ENCODE measurements around the gene AHCTF1.
"Not testable (repeated sequence)": the region's sequence is repeated elsewhere in the genome, so short reads cannot be mapped to it uniquely, and the experiment has no call there.

GRCh38 chr1:246885389-246885788, 46.4 kb downstream of the AHCTF1 start:
- TF ChIP-seq, protein P1, sequence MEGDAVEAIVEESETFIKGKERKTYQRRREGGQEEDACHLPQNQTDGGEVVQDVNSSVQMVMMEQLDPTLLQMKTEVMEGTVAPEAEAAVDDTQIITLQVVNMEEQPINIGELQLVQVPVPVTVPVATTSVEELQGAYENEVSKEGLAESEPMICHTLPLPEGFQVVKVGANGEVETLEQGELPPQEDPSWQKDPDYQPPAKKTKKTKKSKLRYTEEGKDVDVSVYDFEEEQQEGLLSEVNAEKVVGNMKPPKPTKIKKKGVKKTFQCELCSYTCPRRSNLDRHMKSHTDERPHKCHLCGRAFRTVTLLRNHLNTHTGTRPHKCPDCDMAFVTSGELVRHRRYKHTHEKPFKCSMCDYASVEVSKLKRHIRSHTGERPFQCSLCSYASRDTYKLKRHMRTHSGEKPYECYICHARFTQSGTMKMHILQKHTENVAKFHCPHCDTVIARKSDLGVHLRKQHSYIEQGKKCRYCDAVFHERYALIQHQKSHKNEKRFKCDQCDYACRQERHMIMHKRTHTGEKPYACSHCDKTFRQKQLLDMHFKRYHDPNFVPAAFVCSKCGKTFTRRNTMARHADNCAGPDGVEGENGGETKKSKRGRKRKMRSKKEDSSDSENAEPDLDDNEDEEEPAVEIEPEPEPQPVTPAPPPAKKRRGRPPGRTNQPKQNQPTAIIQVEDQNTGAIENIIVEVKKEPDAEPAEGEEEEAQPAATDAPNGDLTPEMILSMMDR (conservative IDR thresholded peaks at IDR 0.05; ENCODE audit: low read depth, low read length) = not testable (repeated sequence)
- not testable (repeated sequence) for TF ChIP-seq EZH2 (IDR thresholded peaks at IDR 0.05; ENCODE audit: borderline replicate concordance, low read depth, low read length, poor library complexity, severe bottlenecking)

All from A673 (cell line).